ENCODE results near the gene COL19A1. TPM values are rescaled to one million over a fixed set of nuclear protein-coding genes. Genes with fewer than 3 reads are reported as not detected.
"Not testable (repeated sequence)": the region's sequence is repeated elsewhere in the genome, so short reads cannot be mapped to it uniquely, and the experiment has no call there.

Gene COL19A1
- total RNA-seq, 1 experiment from 2014 or later: not detected

DNA sequence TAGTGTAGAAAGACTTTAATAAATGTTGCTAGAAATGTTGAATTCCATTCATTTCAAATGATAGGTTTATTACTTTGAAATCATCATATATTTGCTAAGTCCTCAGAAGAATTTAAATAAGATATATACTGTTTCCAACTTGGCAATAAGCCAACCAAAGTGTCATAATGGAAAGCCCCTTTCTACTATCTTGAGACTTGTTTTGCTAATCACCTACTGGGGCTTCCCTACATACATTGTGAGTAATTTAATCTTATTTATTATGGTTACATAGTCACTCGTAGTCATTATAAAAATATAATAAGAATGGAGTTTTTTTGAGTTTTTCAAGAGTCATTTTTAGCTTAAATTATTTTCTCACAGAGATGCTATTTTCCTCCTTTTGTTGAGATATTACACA is 20.7 kb downstream of the COL19A1 start:
- Histone ChIP-seq H3K27me3 (ENCODE audit: insufficient read depth, low read depth) (no peaks in the 10 kb centered on the region), H3K9me2 (ENCODE audit: insufficient read depth) (no peaks in the 10 kb centered on the region), H4K20me1 (ENCODE audit: insufficient read depth) (no peaks in the 10 kb centered on the region), H3K79me2 (ENCODE audit: low read depth) (no peaks in the 10 kb centered on the region), H3K27ac (no peak overlapping the region), H3K4me2 (no peak overlapping the region), H3K9me3 (ENCODE audit: insufficient read depth, low read depth) (no peaks in the 10 kb centered on the region; the same call in 1 of the 2 replicates), H3K4me3 (no peak overlapping the region), H2AFZ (no peak overlapping the region), H3K36me3 (ENCODE audit: low read depth) (no peaks in the 10 kb centered on the region), H3K4me1 (replicated peaks; ENCODE audit: insufficient read depth) (no peaks in the 10 kb centered on the region), H3F3A (ENCODE audit: insufficient read depth, low read depth) (no peaks in the 10 kb centered on the region)
- TF ChIP-seq CTCF (conservative IDR thresholded peaks at IDR 0.05) (no peak), EZH2 (IDR thresholded peaks at IDR 0.05; ENCODE audit: low read depth) (no peak)
- no peak for DNase-seq
- ChIA-PET CTCF (no interaction called here), POLR2A (ENCODE audit: unreplicated experiment) (no interaction called here)
- BruUV-seq (replicated peaks): no TSS peak
- intact Hi-C loops (cut with micrococcal nuclease; ENCODE audit: unreplicated experiment): no loop called here

DNA sequence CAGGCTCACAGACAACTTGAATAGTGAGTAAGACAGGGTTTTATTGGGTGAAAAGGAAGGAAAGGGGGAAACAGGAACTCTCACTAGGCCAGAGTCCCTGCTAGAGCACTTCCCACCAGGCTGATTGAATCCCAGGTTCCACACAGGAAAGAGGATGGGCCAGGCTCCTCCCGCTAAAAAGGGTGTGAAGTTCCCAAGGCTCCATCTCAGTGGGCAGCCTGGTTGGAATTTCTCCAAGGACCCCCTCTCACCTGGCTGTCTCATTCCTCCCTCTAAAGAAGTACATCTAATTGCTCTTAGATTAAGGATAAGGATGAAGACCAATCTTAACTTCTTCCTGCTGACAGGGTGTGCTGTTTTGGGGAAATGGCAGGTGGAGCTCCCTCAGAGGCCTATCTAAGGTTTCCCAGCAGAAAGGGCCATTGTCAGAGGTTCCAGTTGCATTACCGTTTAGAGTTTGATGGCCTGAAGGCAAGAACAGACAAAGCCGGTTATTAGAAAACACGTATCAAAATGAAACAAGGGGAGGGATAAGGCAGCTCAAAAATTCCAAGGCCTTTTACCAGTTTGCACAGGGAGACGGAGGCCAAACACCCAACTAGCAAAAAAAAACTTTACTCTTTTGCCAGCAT is 21.5 kb downstream of the COL19A1 start:
- Histone ChIP-seq H3K27me3 (ENCODE audit: insufficient read depth, low read depth) (no peaks in the 10 kb centered on the region), H3K4me2 (no peak overlapping the region), H3K4me1 (replicated peaks; ENCODE audit: insufficient read depth) (no peaks in the 10 kb centered on the region), H3K9me3 (ENCODE audit: insufficient read depth, low read depth) (no peaks in the 10 kb centered on the region; the same call in 1 of the 2 replicates), H3K4me3 (no peak overlapping the region), H3K27ac (no peak overlapping the region), H3F3A (ENCODE audit: insufficient read depth, low read depth) (no peaks in the 10 kb centered on the region), H4K20me1 (ENCODE audit: insufficient read depth) (no peaks in the 10 kb centered on the region), H2AFZ (no peak overlapping the region), H3K9me2 (ENCODE audit: insufficient read depth) (no peaks in the 10 kb centered on the region), H3K36me3 (ENCODE audit: low read depth) (no peaks in the 10 kb centered on the region), H3K79me2 (ENCODE audit: low read depth) (no peaks in the 10 kb centered on the region)
- no peak for DNase-seq
- BruUV-seq (replicated peaks): no TSS peak
- ChIA-PET POLR2A (ENCODE audit: unreplicated experiment) (no interaction called here), CTCF (no interaction called here)
- intact Hi-C loops (cut with micrococcal nuclease; ENCODE audit: unreplicated experiment): no loop called here
- TF ChIP-seq EZH2 (IDR thresholded peaks at IDR 0.05; ENCODE audit: low read depth): no peak
- no peak for TF ChIP-seq CTCF (conservative IDR thresholded peaks at IDR 0.05)

- Histone ChIP-seq H3K27ac (no peak overlapping the region), H3K27me3 (ENCODE audit: insufficient read depth, low read depth) (no peaks in the 10 kb centered on the region), H3F3A (ENCODE audit: insufficient read depth, low read depth) (no peaks in the 10 kb centered on the region), H3K4me1 (replicated peaks; ENCODE audit: insufficient read depth) (no peaks in the 10 kb centered on the region), H2AFZ (no peak overlapping the region), H3K9me2 (ENCODE audit: insufficient read depth) (no peaks in the 10 kb centered on the region), H4K20me1 (ENCODE audit: insufficient read depth) (no peaks in the 10 kb centered on the region), H3K9me3 (ENCODE audit: insufficient read depth, low read depth) (no peaks in the 10 kb centered on the region; the same call in 1 of the 2 replicates), H3K4me2 (no peak overlapping the region), H3K36me3 (ENCODE audit: low read depth) (no peaks in the 10 kb centered on the region), H3K4me3 (no peak overlapping the region), H3K79me2 (ENCODE audit: low read depth) (no peaks in the 10 kb centered on the region)
- ChIA-PET CTCF (no interaction called here), POLR2A (ENCODE audit: unreplicated experiment) (no interaction called here)
- no peak for TF ChIP-seq EZH2 (IDR thresholded peaks at IDR 0.05; ENCODE audit: low read depth)
- TF ChIP-seq CTCF (conservative IDR thresholded peaks at IDR 0.05): no peak
- no TSS peak for BruUV-seq (replicated peaks)
- intact Hi-C loops (cut with micrococcal nuclease; ENCODE audit: unreplicated experiment): no loop called here
- no peak for DNase-seq
Measured at GRCh38 chr6:69888482-69889233, 22.3 kb downstream of the COL19A1 start.

- H3K27me3 ChIP-seq (ENCODE audit: insufficient read depth, low read depth); BruUV-seq (replicated peaks); H4K20me1 ChIP-seq (ENCODE audit: insufficient read depth); H3K79me2 ChIP-seq (ENCODE audit: low read depth); intact Hi-C loops (cut with micrococcal nuclease; ENCODE audit: unreplicated experiment); H3K4me1 ChIP-seq (replicated peaks; ENCODE audit: insufficient read depth); POLR2A ChIA-PET (ENCODE audit: unreplicated experiment); H2AFZ ChIP-seq; H3K4me3 ChIP-seq; H3K27ac ChIP-seq; H3K36me3 ChIP-seq (ENCODE audit: low read depth); H3F3A ChIP-seq (ENCODE audit: insufficient read depth, low read depth); H3K9me3 ChIP-seq (ENCODE audit: insufficient read depth, low read depth); H3K4me2 ChIP-seq; DNase-seq; H3K9me2 ChIP-seq (ENCODE audit: insufficient read depth); CTCF ChIA-PET: not testable (repeated sequence)
Measured at GRCh38 chr6:69889234-69889974, 23.0 kb downstream of the COL19A1 start.

DNA sequence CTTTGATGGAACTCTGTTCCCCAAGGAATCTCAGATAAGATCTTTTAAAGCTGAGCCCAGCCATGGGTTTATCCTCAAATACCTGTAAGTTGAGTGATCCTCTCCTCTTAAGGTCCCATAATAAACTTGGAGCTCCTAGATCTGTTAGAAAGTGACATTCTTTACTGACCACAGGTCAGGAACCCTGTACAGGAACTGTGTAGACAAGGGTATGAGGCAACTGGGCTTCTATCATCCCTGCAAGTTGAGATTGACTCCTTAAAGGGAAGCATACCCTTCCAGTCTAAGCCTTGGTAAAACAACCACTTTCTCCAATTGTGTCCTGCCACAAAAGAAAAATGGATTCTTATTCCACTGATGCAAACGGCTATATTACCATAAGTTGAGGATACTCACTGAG is 26.2 kb downstream of the COL19A1 start:
- H4K20me1 ChIP-seq (ENCODE audit: insufficient read depth); CTCF ChIA-PET; H3K9me3 ChIP-seq (ENCODE audit: insufficient read depth, low read depth); POLR2A ChIA-PET (ENCODE audit: unreplicated experiment); H3K4me3 ChIP-seq; H3K4me2 ChIP-seq; BruUV-seq (replicated peaks); H3K27ac ChIP-seq; H3K9me2 ChIP-seq (ENCODE audit: insufficient read depth); H3K27me3 ChIP-seq (ENCODE audit: insufficient read depth, low read depth); H3K79me2 ChIP-seq (ENCODE audit: low read depth); H2AFZ ChIP-seq; H3K4me1 ChIP-seq (replicated peaks; ENCODE audit: insufficient read depth); DNase-seq; intact Hi-C loops (cut with micrococcal nuclease; ENCODE audit: unreplicated experiment); H3F3A ChIP-seq (ENCODE audit: insufficient read depth, low read depth); H3K36me3 ChIP-seq (ENCODE audit: low read depth): not testable (repeated sequence)

Measured in PC-9 (cell line).